PC-9 (cell line): Measurements from ENCODE around the gene ESR2. TPM values are rescaled to one million over a fixed set of nuclear protein-coding genes. Genes with fewer than 3 reads are reported as not detected.

Experiments used
- BruUV-seq: library from RNA; stranded (reverse); fragments of 400-500 nt; replicated peaks from 2 replicates; lab custom pipeline; 2021; lab: Mats Ljungman, UMichigan
- CTCF ChIA-PET: fragments of 300-600 bp; sonication (Branson Sonifier 250); formaldehyde crosslinking; loops from one replicate; lab custom pipeline; 2022; ENCODE audit warnings: antibody characterized with exemption; lab: Charles Lee
- POLR2A ChIA-PET: fragments of 300-600 bp; sonication (Branson Sonifier 250); formaldehyde crosslinking; loops from one replicate; lab custom pipeline; 2022; ENCODE audit warnings: antibody characterized with exemption; ENCODE audit not compliant: unreplicated experiment; lab: Charles Lee
- DNase-seq, 2 experiments: peaks; one replicate each; pipeline versions ENCODE4 v3.0.0 to v3.0.0-alpha.2; 2015 to 2022; ENCODE audit warnings: mixed read lengths in 1 of 2
- H2AFZ ChIP-seq: fragments of 200-600 bp; sonication (generic); 2 replicates; pipeline ENCODE4 v1.8.1; 2017; ENCODE audit warnings: antibody characterized with exemption
- H3F3A ChIP-seq: fragments of 200-600 bp; sonication (generic); 2 replicates; pipeline ENCODE4 v1.8.1; 2017; ENCODE audit warnings: antibody characterized with exemption, mild to moderate bottlenecking, low read depth; ENCODE audit not compliant: insufficient read depth
- H3K27ac ChIP-seq: fragments of 200-600 bp; sonication (generic); 2 replicates; pipeline ENCODE4 v1.6.1; 2016; ENCODE audit warnings: mixed run types
- H3K27me3 ChIP-seq: fragments of 200-600 bp; sonication (generic); 2 replicates; pipeline ENCODE4 v1.6.1; 2016; ENCODE audit warnings: low read depth, mixed run types; ENCODE audit not compliant: insufficient read depth
- H3K36me3 ChIP-seq: fragments of 200-600 bp; sonication (generic); 2 replicates; pipeline ENCODE4 v1.6.1; 2016; ENCODE audit warnings: low read depth, mixed run types
- H3K4me1 ChIP-seq: fragments of 200-600 bp; sonication (generic); replicated peaks from 2 replicates; pipeline ENCODE4 v1.6.1; 2016; ENCODE audit warnings: mixed run types; ENCODE audit not compliant: insufficient read depth
- H3K4me2 ChIP-seq: fragments of 200-600 bp; sonication (generic); 2 replicates; pipeline ENCODE4 v1.6.1; 2017; ENCODE audit warnings: mixed run types
- H3K4me3 ChIP-seq: fragments of 200-600 bp; sonication (generic); 2 replicates; pipeline ENCODE4 v1.6.1; 2016; ENCODE audit warnings: mixed run types
- H3K79me2 ChIP-seq: fragments of 200-600 bp; sonication (generic); 2 replicates; pipeline ENCODE4 v1.6.1; 2017; ENCODE audit warnings: low read depth, mixed run types
- H3K9me2 ChIP-seq: fragments of 200-600 bp; sonication (generic); 2 replicates; pipeline ENCODE4 v1.8.1; 2017; ENCODE audit warnings: mild to moderate bottlenecking; ENCODE audit not compliant: insufficient read depth
- H3K9me3 ChIP-seq: fragments of 200-600 bp; sonication (generic); 2 replicates; pipeline ENCODE4 v1.8.1; 2016; ENCODE audit warnings: low read depth; ENCODE audit not compliant: insufficient read depth
- H4K20me1 ChIP-seq: fragments of 200-600 bp; sonication (generic); 2 replicates; pipeline ENCODE4 v1.8.1; 2017; ENCODE audit not compliant: insufficient read depth
- CTCF ChIP-seq: fragments of 200-600 bp; sonication (generic); conservative IDR thresholded peaks from 2 replicates; pipeline ENCODE4 v1.6.1; 2017; ENCODE audit warnings: mixed run types, antibody characterized with exemption, mild to moderate bottlenecking, moderate library complexity
- EZH2 ChIP-seq: fragments of 200-600 bp; sonication (generic); IDR thresholded peaks from 2 replicates; pipeline ENCODE4 v1.8.0; 2017; ENCODE audit warnings: antibody characterized with exemption, low read depth
- intact Hi-C: fragments of 100-400 bp; cut with micrococcal nuclease; formaldehyde crosslinking; loops from one replicate; pipeline ENCODE4 v1.10.0; 2022; ENCODE audit not compliant: unreplicated experiment
- total RNA-seq: library from RNA; stranded (reverse); gene quantifications from 2 replicates; pipeline ENCODE4 v1.2.3, GENCODE V29; 2021

The ESR2 gene
- total RNA-seq, 1 experiment from 2014 or later: 0.20 TPM

GRCh38 chr14:64337888-64338615 is 43.9 kb upstream of the ESR2 start:
- H3F3A ChIP-seq: peaks cover 12% of the 10 kb centered on the region; the same call in 1 of the 2 replicates
- H4K20me1 ChIP-seq: no peaks in the 10 kb centered on the region
- no peak for TF ChIP-seq CTCF
- TF ChIP-seq EZH2: no peak
- peak overlapping the region; percentile 63 for H3K27ac ChIP-seq
- H3K27me3 ChIP-seq: no peaks in the 10 kb centered on the region
- CTCF ChIA-PET: interaction anchor here (0.8 to 1.2 kb wide), 2 partner anchors 34 to 35 kb away, joined by 4 to 5 read pairs; no protein-coding TSS in a partner anchor
- intact Hi-C loops: loop anchor here (1.0 to 5.0 kb wide), 2 partner anchors 50 to 424 kb away; partner anchors contain the start of gene MTHFD1
- H2AFZ ChIP-seq: peak overlapping the region; percentile 98
- POLR2A ChIA-PET: interaction anchor here (0.6 kb wide), 3 partner anchors 9 to 760 kb away, joined by 4 to 9 read pairs (median 6); no protein-coding TSS in a partner anchor
- H3K79me2 ChIP-seq: 0 out of 2 replicates have a peak, but pooled peaks cover 11% of the 10 kb centered on the region
- H3K4me2 ChIP-seq: peak overlapping the region; percentile 84
- DNase-seq: peak; percentile 51 to 74
- BruUV-seq: TSS peak; percentile 69
- peak overlapping the region; percentile 94 for H3K4me3 ChIP-seq
- H3K9me2 ChIP-seq: no peaks in the 10 kb centered on the region
- H3K36me3 ChIP-seq: no peaks in the 10 kb centered on the region
- peaks cover 20% of the 10 kb centered on the region for H3K4me1 ChIP-seq
- H3K9me3 ChIP-seq: peaks cover 8% of the 10 kb centered on the region

- no peaks in the 10 kb centered on the region for H3K79me2 ChIP-seq
- H3K36me3 ChIP-seq: no peaks in the 10 kb centered on the region
- no peak for TF ChIP-seq EZH2
- TF ChIP-seq CTCF: no peak
- peaks cover 8% of the 10 kb centered on the region; the same call in 1 of the 2 replicates for H3F3A ChIP-seq
- no peak overlapping the region for H2AFZ ChIP-seq
- H3K4me1 ChIP-seq: peaks cover 17% of the 10 kb centered on the region
- no peaks in the 10 kb centered on the region for H4K20me1 ChIP-seq
- BruUV-seq: no TSS peak
- no peaks in the 10 kb centered on the region for H3K9me3 ChIP-seq
- intact Hi-C loops: no loop called here
- H3K4me2 ChIP-seq: no peak overlapping the region
- no peak overlapping the region for H3K4me3 ChIP-seq
- POLR2A ChIA-PET: no interaction called here
- CTCF ChIA-PET: no interaction called here
- no peak overlapping the region for H3K27ac ChIP-seq
- H3K27me3 ChIP-seq: no peaks in the 10 kb centered on the region
- H3K9me2 ChIP-seq: no peaks in the 10 kb centered on the region
- DNase-seq: no peak
These were observed 35.0 kb upstream of the ESR2 start for GRCh38 chr14:64329149-64329548.

GRCh38 chr14:64326502-64326901 is 32.3 kb upstream of the ESR2 start:
- intact Hi-C loops: no loop called here
- Histone ChIP-seq H3K79me2 (no peaks in the 10 kb centered on the region), H3K4me1 (peaks cover 18% of the 10 kb centered on the region), H3K36me3 (no peaks in the 10 kb centered on the region), H3K9me2 (no peaks in the 10 kb centered on the region), H3K27ac (no peak overlapping the region), H3K4me2 (0 out of 2 replicates have a peak overlapping the region, but pooled peaks have one; percentile 12), H4K20me1 (no peaks in the 10 kb centered on the region), H3K4me3 (no peak overlapping the region), H2AFZ (no peak overlapping the region), H3F3A (peaks cover 8% of the 10 kb centered on the region; the same call in 1 of the 2 replicates), H3K27me3 (no peaks in the 10 kb centered on the region), H3K9me3 (no peaks in the 10 kb centered on the region)
- no TSS peak for BruUV-seq
- DNase-seq: no peak
- ChIA-PET CTCF (no interaction called here), POLR2A (no interaction called here)
- TF ChIP-seq CTCF: no peak
- TF ChIP-seq EZH2: no peak
